Upper lobe of left lung (tissue), 4 donors: ENCODE measurements around the gene MOGAT2.

Experiments used
- EP300 ChIP-seq, 4 donors: sonication (generic); formaldehyde crosslinking; IDR thresholded peaks; one replicate each; pipeline ENCODE4 v1.5.1; 2017; ENCODE audit warnings: antibody characterized with exemption in 4 of 4, control low read depth in 2 of 4
- POLR2A ChIP-seq, 4 donors: fragments of 450-650 bp; IDR thresholded peaks; one replicate each; pipeline ENCODE4 v1.5.1; 2016 to 2017; ENCODE audit warnings: antibody characterized with exemption in 4 of 4, mild to moderate bottlenecking in 2 of 4
- POLR2AphosphoS5 ChIP-seq, 2 donors: sonication (generic); formaldehyde crosslinking; IDR thresholded peaks; one replicate each; pipeline ENCODE4 v1.5.1; 2017; ENCODE audit warnings: antibody characterized with exemption in 2 of 2
- TF ChIP-seq, protein P1 (sequence below), 6 experiments: fragments of 450-650 bp in 4 of 6; fragments of 200-600 bp in 2 of 6; sonication (generic) in 2 of 6; IDR thresholded peaks; one replicate each; pipeline ENCODE4 v1.5.1; 2016 to 2019; ENCODE audit warnings: antibody characterized with exemption in 6 of 6

- TF ChIP-seq POLR2A (IDR thresholded peaks at IDR 0.05): no peak
- TF ChIP-seq, protein P1, sequence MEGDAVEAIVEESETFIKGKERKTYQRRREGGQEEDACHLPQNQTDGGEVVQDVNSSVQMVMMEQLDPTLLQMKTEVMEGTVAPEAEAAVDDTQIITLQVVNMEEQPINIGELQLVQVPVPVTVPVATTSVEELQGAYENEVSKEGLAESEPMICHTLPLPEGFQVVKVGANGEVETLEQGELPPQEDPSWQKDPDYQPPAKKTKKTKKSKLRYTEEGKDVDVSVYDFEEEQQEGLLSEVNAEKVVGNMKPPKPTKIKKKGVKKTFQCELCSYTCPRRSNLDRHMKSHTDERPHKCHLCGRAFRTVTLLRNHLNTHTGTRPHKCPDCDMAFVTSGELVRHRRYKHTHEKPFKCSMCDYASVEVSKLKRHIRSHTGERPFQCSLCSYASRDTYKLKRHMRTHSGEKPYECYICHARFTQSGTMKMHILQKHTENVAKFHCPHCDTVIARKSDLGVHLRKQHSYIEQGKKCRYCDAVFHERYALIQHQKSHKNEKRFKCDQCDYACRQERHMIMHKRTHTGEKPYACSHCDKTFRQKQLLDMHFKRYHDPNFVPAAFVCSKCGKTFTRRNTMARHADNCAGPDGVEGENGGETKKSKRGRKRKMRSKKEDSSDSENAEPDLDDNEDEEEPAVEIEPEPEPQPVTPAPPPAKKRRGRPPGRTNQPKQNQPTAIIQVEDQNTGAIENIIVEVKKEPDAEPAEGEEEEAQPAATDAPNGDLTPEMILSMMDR (IDR thresholded peaks at IDR 0.05): no peak
- TF ChIP-seq EP300 (IDR thresholded peaks at IDR 0.05): no peak
- TF ChIP-seq POLR2AphosphoS5 (IDR thresholded peaks at IDR 0.05): no peak
Measured at GRCh38 chr11:75781831-75782230, 64.2 kb downstream of the MOGAT2 start.
